IMR-90 (cell line): ENCODE results near the gene PLPP3. TPM values are rescaled to one million over a fixed set of nuclear protein-coding genes. Genes with fewer than 3 reads are reported as not detected.

Source experiments
- ATAC-seq: fragments of 200-7000 bp; cut with Tn5 transposase; 2 replicates; pipeline ENCODE4 v1.9.1; 2020; ENCODE audit warnings: low read depth, mild to moderate bottlenecking, moderate library complexity
- BruUV-seq: library from RNA; stranded (reverse); fragments of 400-500 nt; replicated peaks from 2 replicates; lab custom pipeline; 2021; lab: Mats Ljungman, UMichigan
- CTCF ChIA-PET: fragments of 300-600 bp; formaldehyde crosslinking; extraction: SDS; loops from one replicate; lab custom pipeline; 2021; ENCODE audit warnings: antibody characterized with exemption; lab: Yijun Ruan, JAX
- POLR2A ChIA-PET: fragments of 300-600 bp; sonication (Branson Sonifier 250); formaldehyde crosslinking; loops from one replicate; lab custom pipeline; 2022; ENCODE audit warnings: antibody characterized with exemption; ENCODE audit not compliant: unreplicated experiment; lab: Charles Lee
- DNase-seq: peaks from one replicate; pipeline ENCODE4 v3.0.0; 2013
- H2AFZ ChIP-seq: replicated peaks from 2 replicates; pipeline ENCODE3; 2013; ENCODE audit warnings: low read length, mild to moderate bottlenecking; ENCODE audit not compliant: poor library complexity
- H2AK5ac ChIP-seq: 2 replicates; pipeline ENCODE4 v1.6.1; 2013; ENCODE audit warnings: low read depth, low read length, inconsistent platforms
- H2AK9ac ChIP-seq: replicated peaks from 2 replicates; pipeline ENCODE3; 2013; ENCODE audit warnings: mild to moderate bottlenecking, low read depth, low read length, moderate library complexity; ENCODE audit not compliant: poor library complexity
- H2BK120ac ChIP-seq: 2 replicates; pipeline ENCODE4 v1.6.1; 2013; ENCODE audit warnings: low read depth, low read length, inconsistent platforms
- H2BK15ac ChIP-seq: 3 replicates; pipeline ENCODE4 v1.6.1; 2013; ENCODE audit warnings: low read depth, low read length, inconsistent platforms
- H2BK20ac ChIP-seq: 2 replicates; pipeline ENCODE4 v1.6.1; 2013; ENCODE audit warnings: low read depth, mild to moderate bottlenecking, inconsistent platforms, low read length, moderate library complexity
- H2BK5ac ChIP-seq: 2 replicates; pipeline ENCODE4 v1.6.1; 2013; ENCODE audit warnings: mild to moderate bottlenecking, low read depth, low read length, inconsistent platforms; ENCODE audit not compliant: poor library complexity, severe bottlenecking
- H3K14ac ChIP-seq: replicated peaks from 2 replicates; pipeline ENCODE4 v1.6.1; 2013; ENCODE audit warnings: low read depth, low read length, inconsistent platforms
- H3K18ac ChIP-seq: 2 replicates; pipeline ENCODE4 v1.6.1; 2013; ENCODE audit warnings: low read depth, low read length, control low read depth
- H3K23ac ChIP-seq: 2 replicates; pipeline ENCODE4 v1.6.1; 2013; ENCODE audit warnings: low read depth, low read length, inconsistent platforms
- H3K27ac ChIP-seq: 2 replicates; pipeline ENCODE4 v1.5.1; 2013; ENCODE audit warnings: mild to moderate bottlenecking, control low read depth, low read length; ENCODE audit not compliant: insufficient read depth
- H3K27me3 ChIP-seq: 2 replicates; pipeline ENCODE4 v1.6.1; 2013; ENCODE audit warnings: low read length; ENCODE audit not compliant: control insufficient read depth, insufficient read depth
- H3K36me3 ChIP-seq: 2 replicates; pipeline ENCODE4 v1.6.1; 2013; ENCODE audit warnings: low read length, mixed read lengths; ENCODE audit not compliant: control insufficient read depth, insufficient read depth
- H3K4ac ChIP-seq: 2 replicates; pipeline ENCODE4 v1.6.1; 2013; ENCODE audit warnings: low read depth, low read length, inconsistent platforms
- H3K4me1 ChIP-seq: 2 replicates; pipeline ENCODE4 v1.6.1; 2013; ENCODE audit warnings: low read length, mixed read lengths; ENCODE audit not compliant: control insufficient read depth, insufficient read depth
- H3K4me2 ChIP-seq: 2 replicates; pipeline ENCODE4 v1.6.1; 2013; ENCODE audit warnings: low read depth, mild to moderate bottlenecking, control low read depth, low read length, moderate library complexity
- H3K4me3 ChIP-seq: 2 replicates; pipeline ENCODE4 v1.5.1; 2013; ENCODE audit warnings: low read depth, mild to moderate bottlenecking, control low read depth, low read length, moderate library complexity; ENCODE audit not compliant: insufficient read depth
- H3K56ac ChIP-seq: 2 replicates; pipeline ENCODE4 v1.6.1; 2013; ENCODE audit warnings: low read length, inconsistent platforms; ENCODE audit not compliant: insufficient read depth; ENCODE audit errors: extremely low read depth
- H3K79me1 ChIP-seq, 2 experiments: 2 replicates each; pipeline ENCODE4 v1.6.1; 2013; ENCODE audit warnings: low read length in 2 of 2, inconsistent platforms in 1 of 2, low read depth in 1 of 2
- H3K9ac ChIP-seq: 2 replicates; pipeline ENCODE4 v1.6.1; 2013; ENCODE audit warnings: low read depth, low read length, control low read depth
- H3K9me1 ChIP-seq: 2 replicates; pipeline ENCODE4 v1.6.1; 2013; ENCODE audit warnings: low read length, inconsistent platforms; ENCODE audit not compliant: insufficient read depth
- H3K9me3 ChIP-seq: 2 replicates; pipeline ENCODE4 v1.6.1; 2013; ENCODE audit warnings: low read length; ENCODE audit not compliant: control insufficient read depth, insufficient read depth
- H4K20me1 ChIP-seq: 2 replicates; pipeline ENCODE4 v1.6.1; 2013; ENCODE audit warnings: low read length, inconsistent platforms; ENCODE audit not compliant: insufficient read depth
- H4K5ac ChIP-seq: 2 replicates; pipeline ENCODE4 v1.6.1; 2013; ENCODE audit warnings: mild to moderate bottlenecking, low read depth, low read length, control low read depth
- H4K8ac ChIP-seq, 2 experiments: 2 replicates each; pipeline ENCODE4 v1.6.1; 2013; ENCODE audit warnings: low read depth in 2 of 2, low read length in 2 of 2, control low read depth in 1 of 2, inconsistent platforms in 1 of 2
- H4K91ac ChIP-seq: 2 replicates; pipeline ENCODE4 v1.6.1; 2013; ENCODE audit warnings: low read depth, low read length, inconsistent platforms; ENCODE audit not compliant: insufficient read depth
- CHD1 ChIP-seq: IDR thresholded peaks from 2 replicates; pipeline ENCODE4 v1.6.1; 2012; ENCODE audit warnings: low read depth, low read length, improper control_type of control experiment
- FOS ChIP-seq: fragments of 150-350 bp; IDR thresholded peaks from 2 replicates; pipeline ENCODE4 v1.6.1; 2016; ENCODE audit warnings: low read depth, low read length
- MAFK ChIP-seq: IDR thresholded peaks from 2 replicates; pipeline ENCODE4 v1.6.1; 2012; ENCODE audit warnings: low read depth, low read length, improper control_type of control experiment
- MAZ ChIP-seq: IDR thresholded peaks from 2 replicates; pipeline ENCODE4 v1.6.1; 2012; ENCODE audit warnings: low read depth, mild to moderate bottlenecking, low read length, improper control_type of control experiment, moderate library complexity, borderline replicate concordance
- MXI1 ChIP-seq: IDR thresholded peaks from 2 replicates; pipeline ENCODE4 v1.6.1; 2012; ENCODE audit warnings: low read depth, mild to moderate bottlenecking, low read length, moderate library complexity, borderline replicate concordance
- NFE2L2 ChIP-seq: fragments of 150-350 bp; IDR thresholded peaks from 2 replicates; pipeline ENCODE4 v1.6.1; 2016; ENCODE audit warnings: low read depth, mild to moderate bottlenecking, low read length
- POLR2A ChIP-seq: IDR thresholded peaks from 2 replicates; pipeline ENCODE4 v1.6.1; 2012; ENCODE audit warnings: mild to moderate bottlenecking, low read depth, low read length
- WGBS, 2 experiments: methylation state at CpG; one replicate each; pipeline versions ENCODE4 v1.1.5 to v1.1.7; 2013; ENCODE audit warnings: missing lambda C conversion rate in 2 of 2; ENCODE audit not compliant: insufficient read length in 1 of 2; ENCODE audit errors: extremely low coverage in 2 of 2; 5-methylcytosine and 5-hydroxymethylcytosine counted together
- dilution Hi-C: fragments of 300-500 bp; cut with HindIII; formaldehyde crosslinking; loops from one replicate; pipeline ENCODE4 v1.14.3; 2018; ENCODE audit warnings: low sequenced_read_pairs; ENCODE audit not compliant: unreplicated experiment
- in situ Hi-C: fragments of 300-500 bp; cut with MboI; formaldehyde crosslinking; loops from 3 replicates; pipeline ENCODE4 v1.14.3; 2019; ENCODE audit warnings: low sequenced_read_pairs, inconsistent platforms, mixed read lengths
- intact Hi-C: fragments of 100-400 bp; cut with micrococcal nuclease; formaldehyde crosslinking; loops from 2 replicates; pipeline ENCODE4 v1.10.0; 2022
- polyA plus RNA-seq, 3 experiments: library from polyadenylated mRNA; depleted of rRNA; stranded (reverse); fragments of >200 nt; gene quantifications; 2 replicates each; pipeline ENCODE4 v1.2.3, GENCODE V29; 2012; ENCODE audit warnings: low replicate concordance in 1 of 3
- total RNA-seq: library from RNA; depleted of rRNA; stranded (reverse); fragments of >200 nt; gene quantifications from 2 replicates; pipeline ENCODE4 v1.2.3, GENCODE V29; 2012

Gene PLPP3
- total and polyA plus RNA-seq, 2 of the 4 experiments (the other 2 are of a cell fraction), result 49.9 to 56.6 TPM

DNA sequence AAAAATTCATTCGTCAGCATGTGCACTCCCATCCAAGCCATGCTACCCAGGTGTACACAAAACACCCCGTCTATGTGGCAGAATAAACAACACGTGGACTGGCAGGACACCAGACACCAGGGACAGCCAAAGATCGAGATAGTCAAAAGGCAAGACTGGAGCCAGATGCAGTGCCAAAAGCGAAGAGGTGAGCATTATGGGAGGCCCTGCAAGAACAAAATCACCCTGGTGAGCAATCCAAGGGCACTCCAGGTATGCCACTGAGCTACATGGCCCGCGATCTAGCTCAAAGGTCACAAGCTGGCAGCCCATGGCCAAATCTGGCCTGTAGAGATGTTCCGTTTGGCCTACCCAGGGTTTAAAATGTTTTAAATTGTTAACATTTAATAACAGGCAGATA lies 33.7 kb downstream of the PLPP3 start:
- Histone ChIP-seq H3K4me3 (no peak overlapping the region), H3K4ac (no peak overlapping the region), H3K4me1 (peaks cover 3% of the 10 kb centered on the region; the same call in 1 of the 2 replicates), H4K91ac (no peak overlapping the region), H2BK15ac (no peak overlapping the region), H2BK120ac (no peak overlapping the region), H3K36me3 (peaks cover 33% of the 10 kb centered on the region), H3K56ac (no peak overlapping the region), H3K9me1 (peaks cover 11% of the 10 kb centered on the region), H3K79me1 (peaks cover 35 to 87% of the 10 kb centered on the region in 2 experiments), H3K9me3 (no peaks in the 10 kb centered on the region), H4K20me1 (peaks cover 93% of the 10 kb centered on the region), H3K9ac (no peak overlapping the region), H3K23ac (no peak overlapping the region), H3K27me3 (no peaks in the 10 kb centered on the region), H2AK9ac (no peak overlapping the region), H2BK20ac (no peak overlapping the region), H4K8ac (no peak overlapping the region), H3K14ac (no peak overlapping the region), H3K4me2 (no peak overlapping the region), H2BK5ac (no peak overlapping the region), H2AFZ (no peak overlapping the region), H4K5ac (no peak overlapping the region), H3K18ac (no peak overlapping the region), H2AK5ac (no peak overlapping the region), H3K27ac (no peak overlapping the region)
- dilution Hi-C loops, result no loop called here
- intact Hi-C loops, result no loop called here
- in situ Hi-C loops, result no loop called here
- ATAC-seq (no peak), DNase-seq (no peak)
- ChIA-PET POLR2A (no interaction called here), CTCF (no interaction called here)
- WGBS, 2 experiments, result 80% methylated on average over 2 of the region's 8 CpGs; no CpG with 5 or more reads in 1 of the 2 experiments
- no TSS peak for BruUV-seq
- TF ChIP-seq CHD1 (no peak), FOS (no peak), MXI1 (no peak), MAZ (no peak), MAFK (no peak), NFE2L2 (no peak), POLR2A (no peak)
